GM18867 (cell line): ENCODE results near the gene SIRT2.

Experiments used
- ATAC-seq: cut with Tn5 transposase; IDR thresholded peaks from one replicate; pipeline ENCODE4 v1.9.1; 2021; ENCODE audit warnings: mild to moderate bottlenecking, moderate library complexity; ENCODE audit not compliant: unreplicated experiment

The SIRT2 gene

DNA sequence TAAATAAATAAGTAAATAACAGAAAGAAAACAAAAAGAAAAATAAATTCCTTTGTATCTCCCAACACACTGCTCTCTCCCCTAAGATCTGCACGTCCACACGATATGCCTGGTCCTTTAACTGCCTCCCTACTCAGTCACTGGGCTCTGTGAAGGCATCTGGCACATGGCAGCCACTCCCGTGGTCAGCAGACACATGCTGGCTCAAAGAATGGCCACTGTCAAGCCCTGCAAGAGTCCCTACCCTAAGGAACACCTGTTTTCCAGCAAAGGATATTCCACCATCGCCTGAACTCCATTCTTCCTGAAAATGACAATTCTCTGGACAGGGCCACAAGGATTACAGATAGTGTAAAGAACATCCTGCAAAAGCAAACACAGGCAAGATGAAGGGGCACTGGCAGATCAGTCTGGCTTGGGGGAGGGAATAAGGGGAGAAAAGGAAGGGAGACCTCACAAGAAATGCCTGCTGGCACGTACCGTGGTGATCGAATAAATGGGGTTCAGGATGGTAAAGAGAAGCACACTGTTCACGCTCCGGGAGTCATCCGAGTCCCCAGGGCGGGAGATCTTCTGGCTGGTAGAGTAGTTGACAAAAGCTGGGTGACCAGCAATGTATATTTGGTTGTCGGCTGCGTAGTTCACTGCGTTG, 53.9 kb downstream of the SIRT2 start:
- ATAC-seq = no peak

DNA sequence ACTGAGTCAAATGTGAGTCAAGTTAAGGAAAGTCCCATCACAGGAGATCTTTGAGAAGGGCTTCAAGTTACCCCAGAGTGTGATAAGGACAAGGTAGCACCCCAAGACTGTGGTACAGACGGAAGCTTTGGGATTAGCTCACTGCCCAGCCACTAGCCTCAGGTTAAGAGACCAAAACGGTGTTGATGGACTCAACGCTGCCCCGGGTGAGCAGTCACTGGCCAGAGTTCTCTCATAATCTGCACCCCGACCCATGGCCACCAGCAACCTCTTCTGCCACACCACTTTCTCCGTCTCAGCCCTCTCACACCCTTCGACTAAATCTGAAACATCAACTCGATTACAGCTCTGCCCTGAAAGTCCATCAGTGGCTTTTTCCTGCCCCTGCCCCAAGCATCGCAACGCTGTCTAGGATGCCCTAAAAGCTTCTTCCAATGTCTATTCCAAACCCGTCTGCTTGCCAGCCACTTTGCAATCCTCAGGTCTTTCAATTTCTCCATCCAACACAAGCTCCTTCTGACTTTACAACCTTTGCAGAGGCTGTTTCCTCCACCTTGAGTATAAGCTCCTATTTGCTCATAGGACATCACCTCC, 55.2 kb downstream of the SIRT2 start:
- no peak for ATAC-seq

GRCh38 chr19:38843175-38843758, 56.2 kb downstream of the SIRT2 start:
- ATAC-seq = no peak

DNA sequence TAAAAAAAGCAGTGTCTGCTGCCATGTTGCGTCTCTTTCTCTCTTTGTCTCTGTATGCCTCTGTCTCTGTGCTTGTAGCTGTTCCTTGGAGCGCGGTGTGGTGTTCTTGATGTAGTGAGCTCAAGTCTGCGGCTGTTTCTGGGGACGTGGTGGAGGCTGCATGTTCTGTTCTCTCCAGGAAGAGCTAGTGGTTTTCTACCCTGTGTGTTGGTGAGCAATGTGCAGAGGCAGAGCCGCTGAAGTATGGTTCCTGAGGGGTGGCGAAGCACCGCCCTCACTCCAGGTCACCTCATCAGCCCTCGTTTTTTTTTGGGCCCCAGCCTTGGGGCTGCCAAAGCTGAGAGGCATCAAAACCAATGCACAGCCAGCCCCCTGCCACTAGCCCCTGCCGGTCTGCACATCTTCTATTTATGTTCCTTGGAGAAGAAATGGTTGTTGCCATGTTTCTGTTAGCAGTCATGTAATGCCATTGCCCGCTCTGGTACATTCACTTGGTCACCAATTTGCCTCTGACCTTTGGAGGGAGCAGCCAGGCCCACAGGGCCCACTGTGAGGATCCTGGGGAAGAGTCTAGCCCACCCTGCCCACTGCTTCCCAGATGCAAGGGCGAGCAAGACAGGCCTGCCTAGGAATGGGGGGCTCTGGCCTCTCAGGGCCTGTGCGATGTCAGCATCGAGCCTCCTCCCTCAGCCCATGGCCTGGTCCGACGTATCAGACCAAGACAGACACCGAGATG, 56.8 kb downstream of the SIRT2 start:
- no peak for ATAC-seq

DNA sequence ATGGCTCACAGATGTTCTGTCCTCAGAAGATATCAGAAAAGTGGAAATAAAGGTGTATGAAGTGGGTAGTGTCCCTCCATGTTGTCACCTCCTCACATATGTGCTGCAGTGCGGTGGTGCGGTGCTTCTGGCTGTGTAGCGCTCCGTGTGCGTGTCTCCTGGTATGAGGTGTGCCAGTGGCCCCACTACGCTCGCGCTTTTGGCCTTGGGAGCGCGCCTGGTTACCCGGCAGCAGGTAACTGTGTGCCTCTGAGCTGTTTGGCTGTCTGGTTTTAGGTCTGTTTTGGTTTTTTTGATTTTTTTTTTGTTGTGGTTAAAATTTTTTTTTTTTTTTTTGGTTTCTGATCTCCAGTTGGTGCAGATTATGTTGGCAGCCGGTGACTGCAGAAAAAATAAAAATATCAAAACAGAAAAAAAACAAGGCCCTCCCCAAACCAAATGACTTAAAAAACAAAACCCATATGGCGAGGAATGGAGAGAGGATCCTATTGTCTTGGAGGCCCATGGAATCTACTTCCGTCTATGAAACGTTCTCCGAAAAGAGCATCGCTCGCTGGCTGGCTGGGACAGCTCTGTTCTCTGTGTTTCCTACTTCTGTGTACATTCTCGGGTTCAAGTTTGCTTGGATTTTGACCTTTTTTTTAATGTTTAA, 57.5 kb downstream of the SIRT2 start:
- no peak for ATAC-seq

GRCh38 chr19:38841180-38841766, 58.1 kb downstream of the SIRT2 start:
- ATAC-seq = no peak

- ATAC-seq = no peak
Measured at GRCh38 chr19:38840583-38840968, 58.8 kb downstream of the SIRT2 start.

GRCh38 chr19:38839816-38840582, 59.4 kb downstream of the SIRT2 start:
- no peak for ATAC-seq

DNA sequence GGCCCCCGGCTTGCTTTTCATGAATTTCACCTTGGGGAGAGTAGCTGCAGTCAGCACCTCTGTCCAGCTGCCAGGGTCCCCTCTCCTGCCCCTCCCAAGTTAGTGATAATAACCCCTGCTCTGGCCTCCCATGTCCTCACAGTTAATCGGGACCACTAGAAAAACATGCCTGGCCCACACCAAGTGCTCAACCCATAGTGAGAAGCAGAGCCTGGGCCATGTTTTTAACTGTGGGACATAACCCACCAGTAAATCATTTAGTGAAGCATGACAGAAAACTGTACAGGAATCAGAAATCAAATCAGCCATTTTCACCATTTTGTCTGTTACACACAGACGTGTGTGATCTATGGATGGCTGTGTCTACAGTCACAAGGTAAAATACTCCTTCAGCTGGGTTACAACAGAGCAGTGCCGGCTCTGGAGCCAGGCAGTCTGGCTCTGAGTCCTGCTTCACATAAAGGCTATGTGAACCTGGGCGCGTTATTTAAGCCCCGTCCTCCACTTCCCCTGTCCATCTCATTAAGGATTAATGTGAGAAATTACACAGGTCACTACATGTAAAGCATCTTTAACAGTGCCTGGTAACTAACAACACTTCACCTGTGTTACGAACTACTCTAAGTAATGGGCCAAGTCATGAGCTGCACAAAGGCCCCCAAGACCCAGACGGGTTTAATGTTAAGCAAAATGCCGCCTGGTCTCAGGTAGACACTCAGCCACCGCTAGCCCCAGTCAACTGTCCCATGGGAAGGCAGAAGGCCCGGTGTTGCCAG, 60.2 kb downstream of the SIRT2 start:
- no peak for ATAC-seq

- ATAC-seq = no peak
Measured at GRCh38 chr19:38838208-38838985, 61.0 kb downstream of the SIRT2 start.

GRCh38 chr19:38837656-38838121, 61.7 kb downstream of the SIRT2 start:
- no peak for ATAC-seq

DNA sequence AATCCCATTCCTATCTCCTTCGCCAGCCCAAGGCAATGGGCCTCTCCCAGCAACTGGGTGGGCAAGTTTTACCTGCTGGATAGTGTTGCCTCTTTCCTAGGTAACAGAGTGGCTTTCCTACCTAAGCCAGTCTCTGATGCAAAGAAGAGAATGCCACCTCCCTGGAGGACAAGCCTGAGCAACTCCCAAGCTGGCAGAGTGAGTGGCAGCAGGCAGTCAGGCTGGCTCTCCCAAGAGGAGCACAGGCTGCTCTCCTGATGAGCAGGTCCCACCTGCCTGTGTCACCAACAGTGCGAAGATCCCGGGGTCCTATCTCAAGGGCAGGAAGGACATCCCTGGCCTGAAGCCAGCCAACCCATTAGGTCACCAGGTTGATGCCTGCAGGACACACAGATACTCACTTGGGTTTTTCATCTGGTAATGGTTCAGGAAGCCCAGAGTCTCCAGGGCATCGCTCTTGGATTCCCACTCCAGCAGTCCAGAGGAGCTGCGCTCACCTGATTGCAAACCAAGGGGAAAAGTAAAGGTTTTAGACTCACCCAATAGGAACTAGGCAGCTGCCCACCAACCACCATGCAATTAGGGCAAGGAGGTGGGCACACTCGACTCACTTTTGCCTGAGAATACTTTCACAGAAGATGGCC, 62.3 kb downstream of the SIRT2 start:
- no peak for ATAC-seq

- ATAC-seq = no peak
Measured at GRCh38 chr19:38836159-38836982, 63.0 kb downstream of the SIRT2 start.

DNA sequence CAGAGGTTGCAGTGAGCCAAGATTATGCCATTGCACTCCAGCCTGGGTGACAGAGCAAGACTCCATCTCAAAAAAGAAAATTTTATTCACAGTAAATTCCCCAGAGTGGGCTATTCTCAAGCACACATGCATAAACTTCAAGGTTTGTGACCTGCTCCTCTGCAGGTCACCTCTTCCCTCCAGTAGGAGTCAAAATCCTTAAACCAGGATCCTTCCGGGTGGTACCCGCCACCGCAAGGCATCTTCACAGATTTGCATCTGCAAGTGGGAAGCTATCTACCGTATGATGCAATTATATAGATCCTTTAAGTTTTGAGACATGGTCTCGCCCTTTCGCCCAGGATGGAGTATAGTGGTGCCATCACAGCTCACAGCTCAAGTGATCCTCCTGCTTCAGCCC, 64.8 kb downstream of the SIRT2 start:
- no peak for ATAC-seq

GRCh38 chr19:38834104-38834490, 65.3 kb downstream of the SIRT2 start:
- ATAC-seq = no peak

- ATAC-seq = no peak
Measured at GRCh38 chr19:38833092-38833425, 66.4 kb downstream of the SIRT2 start.

GRCh38 chr19:38831142-38831605, 68.2 kb downstream of the SIRT2 start:
- peak; percentile 22 for ATAC-seq
